HCT116 (cell line): ENCODE results near the gene GYS1. TPM values are rescaled to one million over a fixed set of nuclear protein-coding genes. Genes with fewer than 3 reads are reported as not detected.

Experiments used
- ATAC-seq: fragments of 200-7000 bp; cut with Tn5 transposase; 2 replicates; pipeline ENCODE4 v1.9.1; 2020; ENCODE audit warnings: mild to moderate bottlenecking, moderate library complexity
- BruUV-seq: library from RNA; stranded (reverse); fragments of 400-500 nt; replicated peaks from 2 replicates; lab custom pipeline; 2021; lab: Mats Ljungman, UMichigan
- CTCF ChIA-PET: fragments of 300-600 bp; sonication (Branson Sonifier 250); formaldehyde crosslinking; loops from one replicate; lab custom pipeline; 2021; ENCODE audit warnings: antibody characterized with exemption; lab: Charles Lee
- POLR2A ChIA-PET: fragments of 300-600, 350-600 bp; sonication (Branson Sonifier 250); formaldehyde crosslinking; loops from one replicate; lab custom pipeline; 2021; ENCODE audit warnings: antibody characterized with exemption; lab: Charles Lee
- RAD21 ChIA-PET, 2 experiments: fragments of 300-600 bp; sonication (Branson Sonifier 250); formaldehyde crosslinking; loops; one replicate each; lab custom pipeline; 2023; ENCODE audit warnings: low total read pairs in 2 of 2; ENCODE audit not compliant: uncharacterized antibody in 2 of 2, unreplicated experiment in 2 of 2, low non-redundant PET in 1 of 2; lab: Charles Lee
- DNase-seq: peaks from one replicate; pipeline ENCODE4 v3.0.0-alpha.2; 2010; ENCODE audit warnings: low read depth, low spot score
- H2AFZ ChIP-seq: fragments of 200-600 bp; shearing (Covaris generic), sonication (generic); 2 replicates; pipeline ENCODE4 v1.6.1; 2017; ENCODE audit warnings: low read depth, mixed run types, mixed read lengths, antibody characterized with exemption, low read length; ENCODE audit not compliant: poor library complexity, severe bottlenecking
- H3K27ac ChIP-seq: 2 replicates; pipeline ENCODE4 v1.5.1; 2012; ENCODE audit warnings: low read depth, low read length
- H3K27me3 ChIP-seq: fragments of 200-600 bp; sonication (generic); 2 replicates; pipeline ENCODE4 v1.6.1; 2016; ENCODE audit warnings: mixed run types, low read length, mixed read lengths; ENCODE audit not compliant: insufficient read depth
- H3K36me3 ChIP-seq, 2 experiments: fragments of 200-500 bp in 1 of 2; fragments of 200-600 bp in 1 of 2; sonication (Bioruptor generic) in 1 of 2; sonication (generic) in 1 of 2; 2 replicates each; pipeline versions ENCODE4 v1.5.1 to v1.6.1; 2014 to 2016; ENCODE audit warnings: low read length in 2 of 2, inconsistent platforms in 1 of 2, mixed read lengths in 1 of 2, mixed run types in 1 of 2; ENCODE audit not compliant: insufficient read depth in 2 of 2, control insufficient read depth in 1 of 2
- H3K4me1 ChIP-seq, 2 experiments: fragments of 200-600 bp in 1 of 2; sonication (generic) in 1 of 2; 2 replicates each; pipeline versions ENCODE4 v1.5.1 to v1.6.1; 2012 to 2017; ENCODE audit warnings: low read length in 2 of 2, inconsistent platforms in 1 of 2, mild to moderate bottlenecking in 1 of 2, mixed read lengths in 1 of 2, mixed run types in 1 of 2, moderate library complexity in 1 of 2; ENCODE audit not compliant: insufficient read depth in 2 of 2, control insufficient read depth in 1 of 2
- H3K4me2 ChIP-seq: fragments of 200-600 bp; sonication (generic); 2 replicates; pipeline ENCODE4 v1.6.1; 2017; ENCODE audit warnings: mixed run types, low read length, mixed read lengths
- H3K4me3 ChIP-seq, 2 experiments: fragments of 200-600 bp in 1 of 2; sonication (generic) in 1 of 2; replicated peaks in 1 of 2; 2 replicates each; pipeline ENCODE4 v1.5.1; 2011 to 2016; ENCODE audit warnings: low read length in 2 of 2, control low read depth in 1 of 2, low read depth in 1 of 2, mild to moderate bottlenecking in 1 of 2, mixed read lengths in 1 of 2, mixed run types in 1 of 2
- H3K79me2 ChIP-seq: fragments of 200-600 bp; sonication (generic); 2 replicates; pipeline ENCODE4 v1.6.1; 2017; ENCODE audit warnings: mild to moderate bottlenecking, mixed run types, low read length, moderate library complexity, mixed read lengths; ENCODE audit not compliant: insufficient read depth
- H3K9ac ChIP-seq: fragments of 200-600 bp; sonication (generic); 2 replicates; pipeline ENCODE4 v1.6.1; 2016; ENCODE audit warnings: low read length, mixed read lengths
- H3K9me2 ChIP-seq: fragments of 200-600 bp; sonication (generic), shearing (Covaris generic); 2 replicates; pipeline ENCODE4 v1.6.1; 2017; ENCODE audit warnings: mixed run types, mild to moderate bottlenecking, moderate library complexity; ENCODE audit not compliant: insufficient read depth
- H3K9me3 ChIP-seq, 2 experiments: fragments of 200-500 bp in 1 of 2; fragments of 200-600 bp in 1 of 2; sonication (Bioruptor generic) in 1 of 2; sonication (generic) in 1 of 2; 2 replicates each; pipeline ENCODE4 v1.6.1; 2014 to 2017; ENCODE audit warnings: low read length in 2 of 2, mixed read lengths in 2 of 2, inconsistent platforms in 1 of 2, low read depth in 1 of 2, mild to moderate bottlenecking in 1 of 2, mixed run types in 1 of 2, moderate library complexity in 1 of 2; ENCODE audit not compliant: control insufficient read depth in 1 of 2, insufficient read depth in 1 of 2
- H4K20me1 ChIP-seq: fragments of 200-600 bp; sonication (generic), shearing (Covaris generic); 2 replicates; pipeline ENCODE4 v1.6.1; 2017; ENCODE audit warnings: mixed run types, mild to moderate bottlenecking, moderate library complexity; ENCODE audit not compliant: insufficient read depth
- ATF3 ChIP-seq: IDR thresholded peaks from 2 replicates; pipeline ENCODE4 v1.6.1; 2012
- CBX3 ChIP-seq: IDR thresholded peaks from 2 replicates; pipeline ENCODE4 v1.6.1; 2012; ENCODE audit warnings: low read depth
- CEBPB ChIP-seq: IDR thresholded peaks from 2 replicates; pipeline ENCODE4 v1.6.1; 2012; ENCODE audit warnings: low read depth
- EGR1 ChIP-seq: IDR thresholded peaks from 2 replicates; pipeline ENCODE4 v1.6.1; 2012; ENCODE audit warnings: low read depth
- ELF1 ChIP-seq: IDR thresholded peaks from 2 replicates; pipeline ENCODE4 v1.6.1; 2012; ENCODE audit warnings: low read depth, borderline replicate concordance
- EZH2 ChIP-seq: fragments of 200-600 bp; sonication (generic); IDR thresholded peaks from 2 replicates; pipeline ENCODE4 v1.6.1; 2017; ENCODE audit warnings: antibody characterized with exemption, mixed run types
- EZH2phosphoT487 ChIP-seq: fragments of 200-600 bp; IDR thresholded peaks from 2 replicates; pipeline ENCODE4 v1.6.1; 2018; ENCODE audit warnings: antibody characterized with exemption, borderline replicate concordance
- FOSL1 ChIP-seq: IDR thresholded peaks from 2 replicates; pipeline ENCODE4 v1.6.1; 2012; ENCODE audit warnings: low read depth
- MAX ChIP-seq: IDR thresholded peaks from 2 replicates; pipeline ENCODE4 v1.6.1; 2012
- POLR2A ChIP-seq: IDR thresholded peaks from 2 replicates; pipeline ENCODE4 v1.7.0; 2011; ENCODE audit warnings: borderline replicate concordance; ENCODE audit not compliant: insufficient read depth, insufficient read length; ENCODE audit errors: extremely low read depth
- RAD21 ChIP-seq: IDR thresholded peaks from 2 replicates; pipeline ENCODE4 v1.6.1; 2012; ENCODE audit warnings: low read depth, mild to moderate bottlenecking
- REST ChIP-seq: IDR thresholded peaks from 2 replicates; pipeline ENCODE4 v1.6.1; 2012; ENCODE audit warnings: low read depth
- SIN3A ChIP-seq: IDR thresholded peaks from 2 replicates; pipeline ENCODE4 v1.6.1; 2012; ENCODE audit warnings: low read depth
- SP1 ChIP-seq: IDR thresholded peaks from 2 replicates; pipeline ENCODE4 v1.6.1; 2012; ENCODE audit warnings: low read depth
- SRF ChIP-seq: IDR thresholded peaks from 2 replicates; pipeline ENCODE4 v1.6.1; 2012; ENCODE audit warnings: low read depth
- TCF7L2 ChIP-seq: IDR thresholded peaks from 2 replicates; pipeline ENCODE4 v1.7.0; 2011; ENCODE audit warnings: borderline replicate concordance, inconsistent platforms; ENCODE audit not compliant: insufficient read depth, insufficient read length; ENCODE audit errors: extremely low read depth
- YY1 ChIP-seq: IDR thresholded peaks from 2 replicates; pipeline ENCODE4 v1.6.1; 2011; ENCODE audit warnings: low read length, low read depth, moderate library complexity, mild to moderate bottlenecking; ENCODE audit not compliant: insufficient replicate concordance; ENCODE audit errors: extremely low read depth
- ZBTB33 ChIP-seq: IDR thresholded peaks from 2 replicates; pipeline ENCODE4 v1.6.1; 2011; ENCODE audit warnings: mild to moderate bottlenecking, low read length, moderate library complexity; ENCODE audit not compliant: insufficient replicate concordance; ENCODE audit errors: extremely low read depth
- ZFX ChIP-seq: fragments of 450-650 bp; IDR thresholded peaks from 2 replicates; pipeline ENCODE4 v1.6.1; 2017
- intact Hi-C: fragments of 100-400 bp; cut with micrococcal nuclease; formaldehyde crosslinking; loops from 2 replicates; pipeline ENCODE4 v1.10.0; 2022
- total RNA-seq: library from RNA; stranded (reverse); gene quantifications from one replicate; pipeline ENCODE4 v1.2.1, GENCODE V29; 2021; ENCODE audit not compliant: unreplicated experiment

The GYS1 gene
- total RNA-seq, 1 experiment from 2014 or later = 50.7 TPM

GRCh38 chr19:48982280-48982679 is 10.8 kb downstream of the GYS1 start:
- CTCF ChIA-PET = interaction anchor here (3.7 kb wide), 1 partner anchor 11 kb away, joined by 29 read pairs; the partner anchor contains the start of genes GYS1 and RUVBL2
- POLR2A ChIA-PET = interaction anchor here (4.1 kb wide), 1 partner anchor 11 kb away, joined by 17 read pairs; the partner anchor contains the start of genes GYS1 and RUVBL2
- peaks cover 14 to 29% of the 10 kb centered on the region in 2 experiments; a peak in 3 of 4 replicates for H3K36me3 ChIP-seq

More at GRCh38 chr19:48982280-48982679, 10.8 kb downstream of the GYS1 start:
- Histone ChIP-seq H3K4me3 (no peak overlapping the region), H3K9me2 (no peaks in the 10 kb centered on the region), H3K4me1 (peaks cover 5 to 14% of the 10 kb centered on the region in 2 experiments; a peak in 3 of 4 replicates), H3K27me3 (no peaks in the 10 kb centered on the region), H4K20me1 (no peaks in the 10 kb centered on the region), H3K79me2 (no peaks in the 10 kb centered on the region), H3K27ac (no peak overlapping the region), H3K9me3 (no peaks in the 10 kb centered on the region), H3K4me2 (no peak overlapping the region), H3K9ac (no peak overlapping the region), H2AFZ (no peak overlapping the region)
- BruUV-seq = no TSS peak
- no peak for TF ChIP-seq ZBTB33
- no peak for TF ChIP-seq TCF7L2
- no peak for TF ChIP-seq YY1
- TF ChIP-seq SRF = no peak
- TF ChIP-seq CBX3 = no peak
- no peak for TF ChIP-seq POLR2A
- TF ChIP-seq CEBPB = no peak
- TF ChIP-seq EZH2 = no peak
- no peak for TF ChIP-seq ELF1
- no peak for TF ChIP-seq MAX
- no peak for TF ChIP-seq SIN3A
- no peak for TF ChIP-seq ATF3
- no peak for TF ChIP-seq ZFX
- TF ChIP-seq EGR1 = no peak
- TF ChIP-seq EZH2phosphoT487 = no peak
- no peak for TF ChIP-seq FOSL1
- no peak for TF ChIP-seq SP1
- TF ChIP-seq REST = no peak
- no peak for TF ChIP-seq RAD21
- no peak for DNase-seq
- RAD21 ChIA-PET = no interaction called here
- ATAC-seq = no peak
- intact Hi-C loops = no loop called here
